ENCODE measurements around the gene EIF4B.

DNA sequence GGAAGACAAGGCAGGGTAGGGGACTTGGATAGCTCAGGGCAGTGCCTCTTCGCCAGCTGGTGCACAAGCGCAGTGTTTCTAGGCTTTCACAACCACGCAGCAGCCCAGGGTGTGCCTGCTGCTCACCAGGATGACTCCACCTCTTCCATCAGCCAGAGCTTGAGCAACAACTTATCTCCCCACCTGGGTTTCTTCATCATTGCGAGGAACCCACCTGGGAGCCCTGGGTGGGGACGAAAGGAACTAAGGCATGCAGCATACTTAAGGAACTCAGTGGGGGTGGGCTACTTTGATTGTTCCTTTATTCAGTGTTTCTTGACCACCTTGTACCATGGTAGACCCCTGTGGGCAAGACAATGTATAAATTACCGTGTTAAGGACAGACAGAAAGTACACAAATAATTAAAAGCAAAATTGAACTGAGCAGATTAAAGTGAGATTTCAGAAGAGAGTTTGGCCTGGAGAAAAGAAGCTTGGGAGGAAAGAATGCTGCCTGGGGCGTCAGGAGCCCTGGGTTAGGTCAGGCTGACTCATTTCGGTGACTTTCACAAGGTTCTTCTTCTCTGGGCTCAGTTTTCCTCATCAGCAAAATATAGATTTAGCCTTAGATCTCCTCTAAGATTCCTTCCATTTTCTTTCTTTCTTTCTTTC is 34.5 kb upstream of the EIF4B start:
- TF ChIP-seq EZH2 (IDR thresholded peaks at IDR 0.05; ENCODE audit: insufficient read depth, poor library complexity, severe bottlenecking) = no peak
- no peak for TF ChIP-seq EZH2phosphoT487 (IDR thresholded peaks at IDR 0.05; ENCODE audit: insufficient read depth, low read depth)
